GM23338 (cell line): ENCODE data around the gene ASTL. TPM values are rescaled to one million over a fixed set of nuclear protein-coding genes. Genes with fewer than 3 reads are reported as not detected.

Source experiments
- ATAC-seq: fragments of 200-7000 bp; cut with Tn5 transposase; 3 replicates; pipeline ENCODE4 v1.9.1; 2020
- DNase-seq: peaks from one replicate; pipeline ENCODE4 v3.0.0-alpha.2; 2015; ENCODE audit warnings: low spot score
- H2AFZ ChIP-seq: fragments of 200-600 bp; sonication (generic); 2 replicates; pipeline ENCODE4 v1.8.0; 2016; ENCODE audit warnings: antibody characterized with exemption, mild to moderate bottlenecking, moderate library complexity
- H3F3A ChIP-seq: fragments of 200-600 bp; sonication (generic); replicated peaks from 2 replicates; pipeline ENCODE4 v1.8.0; 2017; ENCODE audit warnings: antibody characterized with exemption, mixed run types, low read depth
- H3K27ac ChIP-seq: fragments of 200-600 bp; sonication (generic); 2 replicates; pipeline ENCODE4 v1.6.1; 2016; ENCODE audit warnings: low read depth
- H3K27me3 ChIP-seq: fragments of 200-600 bp; sonication (generic); 2 replicates; pipeline ENCODE4 v1.8.0; 2016; ENCODE audit warnings: mild to moderate bottlenecking, mixed run types, moderate library complexity; ENCODE audit not compliant: insufficient read depth
- H3K36me3 ChIP-seq: fragments of 200-600 bp; sonication (generic); 2 replicates; pipeline ENCODE4 v1.8.0; 2016; ENCODE audit warnings: mild to moderate bottlenecking; ENCODE audit not compliant: insufficient read depth
- H3K4me1 ChIP-seq: fragments of 200-600 bp; sonication (generic); 2 replicates; pipeline ENCODE4 v1.8.0; 2016; ENCODE audit warnings: mild to moderate bottlenecking, moderate library complexity; ENCODE audit not compliant: insufficient read depth
- H3K4me2 ChIP-seq: fragments of 200-600 bp; sonication (generic); 2 replicates; pipeline ENCODE4 v1.7.1; 2017; ENCODE audit warnings: mixed run types
- H3K4me3 ChIP-seq: fragments of 200-600 bp; sonication (generic); 2 replicates; pipeline ENCODE4 v1.6.1; 2016; ENCODE audit warnings: mixed run types
- H3K79me2 ChIP-seq: fragments of 200-600 bp; sonication (generic); replicated peaks from 2 replicates; pipeline ENCODE4 v1.8.0; 2017; ENCODE audit warnings: mild to moderate bottlenecking; ENCODE audit not compliant: insufficient read depth
- H3K9me2 ChIP-seq: fragments of 200-600 bp; sonication (generic); 2 replicates; pipeline ENCODE4 v1.8.0; 2017; ENCODE audit not compliant: insufficient read depth
- H4K20me1 ChIP-seq: fragments of 200-600 bp; sonication (generic); replicated peaks from 2 replicates; pipeline ENCODE4 v1.8.0; 2017; ENCODE audit warnings: mild to moderate bottlenecking; ENCODE audit not compliant: insufficient read depth
- H3K27ac Mint-ChIP-seq: 2 replicates; pipeline ENCODE4 v1.8.0; 2020; ENCODE audit warnings: inconsistent platforms, mild to moderate bottlenecking, moderate library complexity, mixed read lengths
- H3K27me3 Mint-ChIP-seq: 3 replicates; pipeline ENCODE4 v1.8.0; 2022; ENCODE audit warnings: low read depth, mild to moderate bottlenecking, moderate library complexity, mixed read lengths, inconsistent platforms; ENCODE audit not compliant: insufficient read depth, poor library complexity
- H3K36me3 Mint-ChIP-seq: 3 replicates; pipeline ENCODE4 v1.8.0; 2021; ENCODE audit warnings: low read depth, mild to moderate bottlenecking, inconsistent platforms, moderate library complexity, mixed read lengths
- H3K4me1 Mint-ChIP-seq: 3 replicates; pipeline ENCODE4 v1.8.0; 2020; ENCODE audit warnings: mild to moderate bottlenecking, inconsistent platforms, mixed read lengths
- H3K4me3 Mint-ChIP-seq: 3 replicates; pipeline ENCODE4 v1.8.0; 2021; ENCODE audit warnings: moderate library complexity, mild to moderate bottlenecking, inconsistent platforms, mixed read lengths
- H3K9me3 Mint-ChIP-seq: 3 replicates; pipeline ENCODE4 v1.8.0; 2020; ENCODE audit warnings: moderate library complexity, mild to moderate bottlenecking, inconsistent platforms, mixed read lengths
- CREB1 ChIP-seq: fragments of 250-450 bp; sonication (Bioruptor Pico); IDR thresholded peaks from 2 replicates; pipeline ENCODE4 v1.5.0; 2020; ENCODE audit warnings: low read depth, mild to moderate bottlenecking, moderate library complexity
- CTCF ChIP-seq, 2 experiments: fragments of 200-600 bp in 1 of 2; sonication (generic) in 1 of 2; conservative IDR thresholded peaks; 2 replicates each; pipeline versions ENCODE4 v1.5.1 to v1.6.1; 2016 to 2017; ENCODE audit warnings: antibody characterized with exemption in 2 of 2, low read depth in 2 of 2, mild to moderate bottlenecking in 2 of 2, moderate library complexity in 1 of 2
- ETS1 ChIP-seq: IDR thresholded peaks from 2 replicates; pipeline ENCODE4 v1.6.1; 2016; ENCODE audit warnings: antibody characterized with exemption
- EZH2phosphoT487 ChIP-seq: fragments of 200-600 bp; sonication (generic); IDR thresholded peaks from one replicate; pipeline ENCODE4 v1.8.1; 2018; ENCODE audit warnings: antibody characterized with exemption; ENCODE audit not compliant: unreplicated experiment
- NANOG ChIP-seq: IDR thresholded peaks from 2 replicates; pipeline ENCODE4 v1.6.1; 2016; ENCODE audit warnings: antibody characterized with exemption, borderline replicate concordance
- REST ChIP-seq: IDR thresholded peaks from one replicate; pipeline ENCODE4 v1.6.1; 2018; ENCODE audit warnings: antibody characterized with exemption; ENCODE audit not compliant: unreplicated experiment
- STAT1 ChIP-seq: IDR thresholded peaks from one replicate; pipeline ENCODE4 v1.6.1; 2016; ENCODE audit warnings: antibody characterized with exemption; ENCODE audit not compliant: unreplicated experiment
- ZNF114 ChIP-seq: fragments of 250-450 bp; sonication (Bioruptor Pico); IDR thresholded peaks from 2 replicates; pipeline ENCODE4 v1.5.0; 2020; ENCODE audit warnings: mild to moderate bottlenecking, moderate library complexity
- ZNF331 ChIP-seq: fragments of 250-450 bp; sonication (Bioruptor Pico); IDR thresholded peaks from 2 replicates; pipeline ENCODE4 v1.5.0; 2020; ENCODE audit warnings: low read depth, mild to moderate bottlenecking, moderate library complexity
- ZNF462 ChIP-seq: fragments of 250-450 bp; sonication (Bioruptor Pico); IDR thresholded peaks from 2 replicates; pipeline ENCODE4 v1.5.0; 2020; ENCODE audit warnings: mild to moderate bottlenecking, moderate library complexity
- polyA plus RNA-seq: library from polyadenylated mRNA; unstranded; fragments of >200 nt; fragmentation: Nextera tagmentation; extraction: Ambion mirVana; gene quantifications from 2 replicates; pipeline ENCODE4 v1.2.1, GENCODE V29; 2016
- total RNA-seq: library from RNA; depleted of rRNA; stranded (reverse); fragments of >200 nt; shearing (Covaris generic); gene quantifications from 2 replicates; pipeline ENCODE4 v1.2.3, GENCODE V29; 2014

The ASTL gene
- total and polyA plus RNA-seq, 2 experiments from 2014 or later = 0.23 TPM; not detected in 1

GRCh38 chr2:96181529-96181928, 43.2 kb upstream of the ASTL start (continued):
- TF ChIP-seq ZNF462 (no peak), EZH2phosphoT487 (no peak), ETS1 (no peak), CREB1 (CRISPR knock-in tag) (no peak)

- H3K27me3 ChIP-seq = no peaks in the 10 kb centered on the region
- ATAC-seq = no peak
- TF ChIP-seq REST (no peak), STAT1 (no peak), NANOG (no peak), CTCF (conservative IDR thresholded peaks at IDR 0.05; ENCODE audit: low read depth in 2 of 2) (no peak), ZNF114 (no peak), ZNF331 (CRISPR knock-in tag) (no peak)
These were observed 42.2 kb upstream of the ASTL start for GRCh38 chr2:96180521-96180920.

More at GRCh38 chr2:96180521-96180920, 42.2 kb upstream of the ASTL start:
- Mint-ChIP-seq H3K9me3 (no peaks in the 10 kb centered on the region), H3K4me3 (no peak overlapping the region), H3K27me3 (peaks cover 5% of the 10 kb centered on the region), H3K36me3 (peaks cover 18% of the 10 kb centered on the region), H3K27ac (no peak overlapping the region), H3K4me1 (no peaks in the 10 kb centered on the region)
- H3F3A ChIP-seq = 0 out of 2 replicates have a peak, but pooled peaks cover 9% of the 10 kb centered on the region
- no peak overlapping the region for H3K4me2 ChIP-seq
- DNase-seq = no peak
- peaks cover 7% of the 10 kb centered on the region for H3K36me3 ChIP-seq
- no peaks in the 10 kb centered on the region for H3K9me2 ChIP-seq
- no peak overlapping the region for H2AFZ ChIP-seq
- H3K27ac ChIP-seq = no peak overlapping the region
- no peaks in the 10 kb centered on the region for H3K4me1 ChIP-seq
- H4K20me1 ChIP-seq = 0 out of 2 replicates have a peak, but pooled peaks cover 4% of the 10 kb centered on the region
- H3K79me2 ChIP-seq = no peaks in the 10 kb centered on the region
- no peak overlapping the region for H3K4me3 ChIP-seq
